Camera-type eye (tissue), 1 donor: Measurements from ENCODE around the gene MCM6. TPM values are rescaled to one million over a fixed set of nuclear protein-coding genes. Genes with fewer than 3 reads are reported as not detected.

ENCODE experiments used
- total RNA-seq: library from RNA; depleted of rRNA; stranded (reverse); fragments of >200 nt; gene quantifications from one replicate; pipeline ENCODE4 v1.2.3, GENCODE V29; 2014

Gene MCM6
- total RNA-seq: 28.8 TPM

DNA sequence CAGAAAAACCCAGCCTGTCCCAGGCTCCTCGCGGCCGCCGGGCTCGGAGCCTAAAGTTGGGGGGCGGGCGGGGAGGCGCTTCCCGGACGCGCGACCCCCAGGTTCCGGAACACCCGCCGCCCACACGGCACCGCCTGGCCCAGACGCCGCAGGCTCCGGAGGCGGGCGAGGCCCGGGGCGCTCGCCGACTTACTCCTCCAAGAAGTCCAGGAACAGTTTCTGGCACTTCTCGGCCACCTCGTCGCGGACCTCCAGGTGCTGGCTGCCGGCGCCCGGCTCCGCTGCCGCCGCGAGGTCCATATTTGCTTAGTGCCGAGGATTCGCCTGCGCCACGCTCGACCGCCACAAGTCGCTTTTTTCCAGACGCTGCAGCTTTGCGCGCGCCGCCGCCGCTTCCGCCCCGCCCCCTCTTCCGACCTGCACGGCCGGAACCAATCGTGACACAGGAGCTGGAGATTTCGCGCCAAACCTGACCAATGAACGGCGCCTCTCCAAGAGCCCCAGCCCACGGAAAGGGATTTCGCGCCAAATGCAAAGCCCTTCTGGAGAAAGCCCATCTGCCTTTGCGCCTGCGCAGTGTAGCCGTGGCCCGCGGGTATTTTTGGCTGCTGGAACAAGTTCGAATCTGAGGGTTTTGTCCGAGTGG is at the start of gene MCM6:
Gene MCM6 (minus strand): TSS at position 378 of the 646 bp plus-strand sequence. CDS start 78 bp downstream, at position 300.

DNA sequence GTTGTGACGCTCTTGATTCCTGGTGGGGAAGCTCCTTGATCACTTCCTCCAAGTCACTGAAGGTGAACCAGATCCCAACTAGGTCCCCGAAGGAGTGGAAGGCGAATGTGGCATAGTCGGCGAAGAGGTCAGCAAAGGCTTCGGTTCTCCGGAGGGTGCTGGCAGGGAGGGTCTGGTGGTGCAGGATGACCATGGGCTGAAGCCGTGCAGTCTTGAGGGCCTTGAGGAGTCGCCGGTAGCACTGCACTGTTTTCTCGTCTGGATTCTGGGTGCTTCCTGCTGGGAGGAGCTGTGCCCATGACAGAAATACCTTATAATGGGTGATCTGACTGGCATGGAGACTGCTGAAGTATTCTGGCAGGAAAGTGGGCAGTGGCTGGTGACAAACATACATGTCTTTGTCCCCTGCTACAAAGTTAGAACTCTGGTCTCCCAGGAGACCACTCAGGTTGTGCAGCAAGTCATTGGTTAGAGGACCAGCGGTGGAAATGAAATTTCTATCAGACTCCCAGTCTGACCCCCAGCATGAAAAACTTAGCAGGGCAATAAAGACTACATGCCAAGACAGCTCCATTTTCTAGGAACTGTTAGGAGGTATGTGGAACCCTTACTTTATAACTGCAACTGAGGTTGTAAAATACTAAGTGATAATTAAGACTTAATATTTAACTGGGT is 39.5 kb downstream of the MCM6 start, which contains the start of gene LCT:
Gene LCT (minus strand): TSS at position 589 of the 675 bp plus-strand sequence. CDS start 15 bp downstream, at position 574.

Other genes with a start within 250 kb of the MCM6 start
- gene UBXN4, start 134.6 kb downstream of the MCM6 start, total RNA-seq: 192 TPM
- gene LCT, start 39.3 kb downstream of the MCM6 start, total RNA-seq: not detected
- 119 TPM for gene DARS1, start 109.2 kb upstream of the MCM6 start, total RNA-seq
- gene CXCR4, start 241.7 kb upstream of the MCM6 start, total RNA-seq: 95.7 TPM